Esophagus squamous epithelium (tissue), 4 donors: ENCODE measurements around the gene P4HB.

Experiments used
- CTCF ChIP-seq, 6 experiments: fragments of 450-650 bp in 4 of 6; fragments of 200-600 bp in 2 of 6; sonication (generic) in 2 of 6; IDR thresholded peaks; one replicate each; pipeline ENCODE4 v1.5.1; 2016 to 2019; ENCODE audit warnings: antibody characterized with exemption in 6 of 6, mild to moderate bottlenecking in 4 of 6, moderate library complexity in 4 of 6
- POLR2A ChIP-seq, 4 donors: fragments of 450-650 bp; IDR thresholded peaks; one replicate each; pipeline ENCODE4 v1.6.1; 2017; ENCODE audit warnings: antibody characterized with exemption in 4 of 4, mild to moderate bottlenecking in 4 of 4, moderate library complexity in 3 of 4

- TF ChIP-seq POLR2A (IDR thresholded peaks at IDR 0.05) = no peak
- no peak for TF ChIP-seq CTCF (IDR thresholded peaks at IDR 0.05)
Measured at GRCh38 chr17:81841866-81842265, 18.5 kb downstream of the P4HB start.
